RCC 7860 (cell line): ENCODE results near the gene RAI1.

Experiments used
- DNase-seq: peaks from one replicate; pipeline ENCODE4 v3.0.0-alpha.2; 2015; ENCODE audit warnings: low spot score
- FAIRE-seq: peaks from 2 replicates; lab custom pipeline; 2012; peaks lifted over from hg19 to GRCh38; lab: Jason Lieb, UNC

Gene RAI1

GRCh38 chr17:17812211-17813054 is 131.2 kb downstream of the RAI1 start:
- no peak for DNase-seq
- FAIRE-seq, result no peak

- DNase-seq (no peak), FAIRE-seq (no peak)
These were observed 131.9 kb downstream of the RAI1 start for GRCh38 chr17:17813055-17813724.

- DNase-seq, result no peak
- no peak for FAIRE-seq
These were observed 132.5 kb downstream of the RAI1 start for GRCh38 chr17:17813725-17814095.

GRCh38 chr17:17814162-17815061 is 133.2 kb downstream of the RAI1 start:
- FAIRE-seq (no peak), DNase-seq (no peak)

- FAIRE-seq (no peak), DNase-seq (no peak)
These were observed 133.8 kb downstream of the RAI1 start for GRCh38 chr17:17815062-17815406.

GRCh38 chr17:17815436-17816200 is 134.4 kb downstream of the RAI1 start:
- no peak for FAIRE-seq
- DNase-seq, result no peak

GRCh38 chr17:17816240-17816814 is 135.1 kb downstream of the RAI1 start:
- FAIRE-seq, result no peak

GRCh38 chr17:17816831-17817551 is 135.7 kb downstream of the RAI1 start:
- FAIRE-seq (no peak), DNase-seq (no peak)

More at GRCh38 chr17:17816240-17816814, 135.1 kb downstream of the RAI1 start:
- no peak for DNase-seq

GRCh38 chr17:17817552-17817947 is 136.3 kb downstream of the RAI1 start:
- FAIRE-seq (no peak), DNase-seq (no peak)

- FAIRE-seq (no peak), DNase-seq (no peak)
These were observed 136.8 kb downstream of the RAI1 start for GRCh38 chr17:17818088-17818526.

- FAIRE-seq, result no peak
These were observed 137.9 kb downstream of the RAI1 start for GRCh38 chr17:17819111-17819510.

GRCh38 chr17:17819561-17819995 is 138.3 kb downstream of the RAI1 start:
- DNase-seq (peak; percentile 80), FAIRE-seq (peak; percentile 71)

More at GRCh38 chr17:17819111-17819510, 137.9 kb downstream of the RAI1 start:
- DNase-seq, result no peak

- no peak for FAIRE-seq
These were observed 138.8 kb downstream of the RAI1 start for GRCh38 chr17:17820046-17820445.

GRCh38 chr17:17820463-17821158 is 139.4 kb downstream of the RAI1 start:
- FAIRE-seq (no peak), DNase-seq (no peak)

More at GRCh38 chr17:17820046-17820445, 138.8 kb downstream of the RAI1 start:
- DNase-seq, result no peak

GRCh38 chr17:17822189-17822588 is 140.9 kb downstream of the RAI1 start:
- no peak for DNase-seq
- no peak for FAIRE-seq

GRCh38 chr17:17822616-17823015 is 141.4 kb downstream of the RAI1 start:
- no peak for DNase-seq
- FAIRE-seq, result no peak

- FAIRE-seq, result no peak
- DNase-seq, result peak; percentile 28
These were observed 142.3 kb downstream of the RAI1 start for GRCh38 chr17:17823433-17824118.

- DNase-seq (no peak), FAIRE-seq (no peak)
These were observed 143.0 kb downstream of the RAI1 start for GRCh38 chr17:17824119-17824782.
